ENCODE data around the gene LARP4B.
A peak's percentile ranks its signal among the peaks of the same experiment; 100 is the strongest.
"Not testable (repeated sequence)": the region's sequence is repeated elsewhere in the genome, so short reads cannot be mapped to it uniquely, and the experiment has no call there.

LARP4B gene

GRCh38 chr10:958106-958505, 26.6 kb upstream of the LARP4B start:
- DNase-seq (ENCODE audit: low read depth in 2 of 2), result no peak

- DNase-seq (ENCODE audit: low read depth in 2 of 2), result no peak
These were observed 24.3 kb upstream of the LARP4B start for GRCh38 chr10:955820-956217.

- DNase-seq (ENCODE audit: low read depth in 2 of 2), result no peak
These were observed 23.8 kb upstream of the LARP4B start for GRCh38 chr10:955127-955819.

- DNase-seq (ENCODE audit: low read depth in 2 of 2), result no peak
These were observed 22.9 kb upstream of the LARP4B start for GRCh38 chr10:954396-954795.

GRCh38 chr10:953836-954235, 22.3 kb upstream of the LARP4B start:
- DNase-seq (ENCODE audit: low read depth in 2 of 2), result no peak

- DNase-seq (ENCODE audit: low read depth in 2 of 2), result no peak
These were observed 17.9 kb upstream of the LARP4B start for GRCh38 chr10:949446-949845.

- no peak for DNase-seq (ENCODE audit: low read depth in 2 of 2)
These were observed 16.8 kb upstream of the LARP4B start for GRCh38 chr10:948347-948746.

- no peak for DNase-seq (ENCODE audit: low read depth in 2 of 2)
These were observed 16.4 kb upstream of the LARP4B start for GRCh38 chr10:947881-948280.

GRCh38 chr10:947051-947450, 15.5 kb upstream of the LARP4B start:
- DNase-seq (ENCODE audit: low read depth in 2 of 2), result no peak

GRCh38 chr10:945778-946177, 14.3 kb upstream of the LARP4B start:
- DNase-seq (ENCODE audit: low read depth in 2 of 2), result no peak

- peak; percentile 10 to 14 for DNase-seq (ENCODE audit: low read depth in 2 of 2)
These were observed 12.7 kb upstream of the LARP4B start for GRCh38 chr10:944034-944831.

- no peak for DNase-seq (ENCODE audit: low read depth in 2 of 2)
These were observed 12.0 kb upstream of the LARP4B start for GRCh38 chr10:943334-944033.

GRCh38 chr10:938941-939678, 7.6 kb upstream of the LARP4B start:
- DNase-seq (ENCODE audit: low read depth in 2 of 2), result no peak

GRCh38 chr10:934746-935406, 3.4 kb upstream of the LARP4B start:
- no peak for DNase-seq (ENCODE audit: low read depth in 2 of 2)

- DNase-seq (ENCODE audit: low read depth in 2 of 2), result not testable (repeated sequence)
These were observed 2.7 kb upstream of the LARP4B start for GRCh38 chr10:934165-934564.

GRCh38 chr10:932589-932988, 1.1 kb upstream of the LARP4B start:
- DNase-seq (ENCODE audit: low read depth in 2 of 2), result no peak

GRCh38 chr10:930625-931325, 730 bp downstream of the LARP4B start:
- DNase-seq (ENCODE audit: low read depth in 2 of 2), result no peak

- DNase-seq (ENCODE audit: low read depth in 2 of 2), result no peak
These were observed 1.4 kb downstream of the LARP4B start for GRCh38 chr10:929960-930624.

GRCh38 chr10:927131-927530, 4.4 kb downstream of the LARP4B start:
- DNase-seq (ENCODE audit: low read depth in 2 of 2), result no peak

- DNase-seq (ENCODE audit: low read depth in 2 of 2), result no peak
These were observed 5.3 kb downstream of the LARP4B start for GRCh38 chr10:926075-926698.
